Adrenal gland (tissue), 12 donors: ENCODE measurements around the gene NCCRP1. TPM values are rescaled to one million over a fixed set of nuclear protein-coding genes. Genes with fewer than 3 reads are reported as not detected.

Experiments
- DNase-seq, 7 donors: peaks; one replicate each; pipeline ENCODE4 v3.0.0-alpha.2; 2019 to 2020
- H3K27ac ChIP-seq, 5 donors: fragments of 200-600 bp; sonication (generic) in 4 of 5; 1 replicate in 3 of 5; 2 replicates in 2 of 5; pipeline versions ENCODE4 v1.5.1 to v1.8.0; 2016 to 2020; ENCODE audit warnings: mild to moderate bottlenecking in 1 of 5
- H3K27me3 ChIP-seq: fragments of 200-600 bp; 2 replicates; pipeline ENCODE4 v1.8.0; 2021
- H3K36me3 ChIP-seq, 2 donors: fragments of 200-600 bp; replicated peaks in 1 of 2; 1 replicate in 1 of 2; 2 replicates in 1 of 2; pipeline versions ENCODE4 v1.5.1 to v1.8.0; 2018 to 2022
- H3K4me1 ChIP-seq, 2 donors: fragments of 200-600 bp; replicated peaks in 1 of 2; 1 replicate in 1 of 2; 2 replicates in 1 of 2; pipeline versions ENCODE4 v1.5.1 to v1.8.0; 2018 to 2021
- H3K4me3 ChIP-seq, 4 donors: fragments of 200-600 bp; sonication (generic) in 3 of 4; one replicate each; pipeline ENCODE4 v1.5.1; 2016 to 2018
- H3K9me3 ChIP-seq, 3 donors: fragments of 200-600 bp; sonication (generic) in 1 of 3; replicated peaks in 1 of 3; 1 replicate in 2 of 3; 2 replicates in 1 of 3; pipeline versions ENCODE4 v1.5.1 to v1.8.0; 2016 to 2021
- CTCF ChIP-seq, 6 experiments: fragments of 450-650 bp in 4 of 6; fragments of 200-600 bp in 2 of 6; sonication (generic) in 1 of 6; IDR thresholded peaks; 1 replicate in 5 of 6; 2 replicates in 1 of 6; pipeline versions ENCODE4 v1.5.1 to v1.8.0; 2016 to 2021; ENCODE audit warnings: antibody characterized with exemption in 6 of 6, mild to moderate bottlenecking in 2 of 6, moderate library complexity in 1 of 6
- POLR2A ChIP-seq, 2 donors: fragments of 450-650 bp; IDR thresholded peaks; one replicate each; pipeline ENCODE4 v1.6.1; 2017; ENCODE audit warnings: antibody characterized with exemption in 2 of 2, mild to moderate bottlenecking in 2 of 2, moderate library complexity in 1 of 2
- WGBS, 4 donors: extraction: QIAGEN DNeasy Blood & Tissue Kit in 2 of 4; methylation state at CpG; one replicate each; pipeline versions ENCODE4 v1.1.5 to v1.1.7; 2013 to 2017; 5-methylcytosine and 5-hydroxymethylcytosine counted together
- intact Hi-C, 2 donors: fragments of 100-400 bp; cut with DNase I; formaldehyde crosslinking; loops; one replicate each; pipeline versions ENCODE4 v1.14.1 to v1.15.0; 2022 to 2023
- polyA plus RNA-seq, 3 donors: library from polyadenylated mRNA; stranded (reverse); fragments of 200-250 nt in 2 of 3; fragments of 350-450 nt in 1 of 3; fragmentation: Illumina TruSeq in 1 of 3; extraction: RNeasy Lipid Tissue Mini Kit (QIAGEN cat#74804) in 1 of 3; gene quantifications; one replicate each; pipeline ENCODE4 v1.2.3, GENCODE V29; 2013 to 2014
- total RNA-seq, 9 donors: library from RNA; depleted of rRNA in 4 of 9; stranded (reverse); fragments of >200 nt in 4 of 9; fragments of 120-200 nt in 1 of 9; fragmentation: NEBNext Ultra II Directional in 1 of 9; extraction: Animal tissue kit (Norgen Biotek cat#: 25700) in 1 of 9; gene quantifications; one replicate each; pipeline versions ENCODE4 v1.1.0 to v1.2.4, GENCODE V29; 2013 to 2023
- donor health status: healthy with polysubstance abuse.
- donor health status: Bipolar disorder and iron deficiency.
- donor health status: DM: yes; HTN: yes; CAD: no.
- donor health status: DM: no; HTN: no; CAD: no.
- donor health status: DM: no; HTN: no; CAD: no.
- donor health status: DM: yes; HTN: yes; CAD: no.

NCCRP1 gene
- total and polyA plus RNA-seq, 12 donors, result 0.10 to 0.78 (median 0.11) TPM; not detected in 7

GRCh38 chr19:39150807-39151600 lies 45.8 kb upstream of the NCCRP1 start:
- intact Hi-C loops, result no loop called here
- no peak for TF ChIP-seq POLR2A (IDR thresholded peaks at IDR 0.05)
- no peak for TF ChIP-seq CTCF (IDR thresholded peaks at IDR 0.05)
- WGBS, 4 donors, result 73 to 82% (median 79%) methylated on average over 26 of the region's 26 CpGs
- H3K36me3 ChIP-seq, result no peaks in the 10 kb centered on the region
- peaks cover 14 to 32% of the 10 kb centered on the region in 2 donors for H3K4me1 ChIP-seq
- no peaks in the 10 kb centered on the region for H3K9me3 ChIP-seq
- no peak overlapping the region for H3K27ac ChIP-seq
- no peak overlapping the region for H3K4me3 ChIP-seq
- peak in 1 of 7 donors; percentile 14 for DNase-seq
- no peaks in the 10 kb centered on the region for H3K27me3 ChIP-seq

- DNase-seq, result no peak
- no peaks in the 10 kb centered on the region for H3K27me3 ChIP-seq
- intact Hi-C loops, result no loop called here
- no peaks in the 10 kb centered on the region for H3K36me3 ChIP-seq
- no peak overlapping the region for H3K4me3 ChIP-seq
- H3K27ac ChIP-seq, result no peak overlapping the region
- H3K4me1 ChIP-seq, result peaks cover 17 to 38% of the 10 kb centered on the region in 2 donors
- TF ChIP-seq POLR2A (IDR thresholded peaks at IDR 0.05), result no peak
- no peak for TF ChIP-seq CTCF (IDR thresholded peaks at IDR 0.05)
- H3K9me3 ChIP-seq, result no peaks in the 10 kb centered on the region
- WGBS, 4 donors, result 91 to 95% (median 94%) methylated on average over 10 of the region's 10 CpGs
These were observed 44.7 kb upstream of the NCCRP1 start for GRCh38 chr19:39152066-39152465.

- H3K36me3 ChIP-seq, result no peaks in the 10 kb centered on the region
- H3K9me3 ChIP-seq, result no peaks in the 10 kb centered on the region
- no peak for TF ChIP-seq POLR2A (IDR thresholded peaks at IDR 0.05)
- no peak for TF ChIP-seq CTCF (IDR thresholded peaks at IDR 0.05)
- peaks cover 17 to 45% of the 10 kb centered on the region in 2 donors for H3K4me1 ChIP-seq
- DNase-seq, result no peak
- no peak overlapping the region for H3K27ac ChIP-seq
- WGBS, 4 donors, result 78 to 88% (median 84%) methylated on average over 13 of the region's 13 CpGs
- no peak overlapping the region for H3K4me3 ChIP-seq
- no peaks in the 10 kb centered on the region for H3K27me3 ChIP-seq
- intact Hi-C loops, result no loop called here
These were observed 42.6 kb upstream of the NCCRP1 start for GRCh38 chr19:39154100-39154628.

DNA sequence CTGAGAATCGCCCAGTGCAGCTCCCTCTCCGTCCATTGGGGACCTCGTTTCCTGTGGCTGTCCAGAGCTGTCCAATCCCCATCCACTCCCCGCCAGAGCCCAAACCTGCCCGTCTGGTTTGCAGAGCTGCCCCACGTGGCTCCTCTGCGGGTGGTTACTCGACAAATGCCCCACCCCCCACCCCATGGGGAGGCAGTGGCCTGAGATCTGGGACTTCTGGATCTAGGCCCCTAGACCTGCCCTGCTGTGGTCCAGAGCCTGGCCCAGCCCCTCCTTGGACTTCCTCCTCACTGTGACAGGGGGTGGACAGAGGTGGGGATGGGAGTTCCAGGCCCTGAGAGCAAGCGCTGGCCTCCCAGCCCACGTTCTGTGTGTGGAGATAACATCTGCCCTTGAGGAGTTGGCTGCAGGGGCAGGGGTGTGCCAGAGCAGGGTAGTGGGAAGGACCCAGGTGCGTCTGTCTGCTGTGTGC lies 42.1 kb upstream of the NCCRP1 start:
- intact Hi-C loops, result no loop called here
- DNase-seq, result peak in 1 of 7 donors; percentile 22
- Histone ChIP-seq H3K4me1 (peaks cover 19 to 47% of the 10 kb centered on the region in 2 donors), H3K27ac (no peak overlapping the region), H3K27me3 (no peaks in the 10 kb centered on the region), H3K36me3 (no peaks in the 10 kb centered on the region), H3K4me3 (no peak overlapping the region), H3K9me3 (no peaks in the 10 kb centered on the region)
- WGBS, 4 donors, result 52 to 73% (median 65%) methylated on average over 4 to 11 of the region's 11 CpGs
- no peak for TF ChIP-seq POLR2A (IDR thresholded peaks at IDR 0.05)
- TF ChIP-seq CTCF (IDR thresholded peaks at IDR 0.05), result no peak
